Measurements from ENCODE around the gene JAZF1.
A peak's percentile ranks its signal among the peaks of the same experiment; 100 is the strongest.

Gene JAZF1

GRCh38 chr7:28008911-28009310 is 171.7 kb downstream of the JAZF1 start:
- DNase-seq (ENCODE audit: low read depth): no peak

- no peak for DNase-seq (ENCODE audit: low read depth)
These were observed 172.4 kb downstream of the JAZF1 start for GRCh38 chr7:28008171-28008570.

- DNase-seq (ENCODE audit: low read depth): no peak
These were observed 174.1 kb downstream of the JAZF1 start for GRCh38 chr7:28006491-28006890.

- no peak for DNase-seq (ENCODE audit: low read depth)
These were observed 174.8 kb downstream of the JAZF1 start for GRCh38 chr7:28005847-28006231.

- no peak for DNase-seq (ENCODE audit: low read depth)
These were observed 175.3 kb downstream of the JAZF1 start for GRCh38 chr7:28005075-28005846.

- DNase-seq (ENCODE audit: low read depth): no peak
These were observed 177.2 kb downstream of the JAZF1 start for GRCh38 chr7:28003408-28003807.

GRCh38 chr7:28002638-28003037 is 178.0 kb downstream of the JAZF1 start:
- DNase-seq (ENCODE audit: low read depth): no peak

GRCh38 chr7:28001896-28002295 is 178.7 kb downstream of the JAZF1 start:
- DNase-seq (ENCODE audit: low read depth): no peak

- no peak for DNase-seq (ENCODE audit: low read depth)
These were observed 180.8 kb downstream of the JAZF1 start for GRCh38 chr7:27999829-28000228.

- peak; percentile 47 for DNase-seq (ENCODE audit: low read depth)
These were observed 182.2 kb downstream of the JAZF1 start for GRCh38 chr7:27998382-27998781.

- no peak for DNase-seq (ENCODE audit: low read depth)
These were observed 183.3 kb downstream of the JAZF1 start for GRCh38 chr7:27997188-27997707.

GRCh38 chr7:27996141-27996540 is 184.5 kb downstream of the JAZF1 start:
- no peak for DNase-seq (ENCODE audit: low read depth)

- DNase-seq (ENCODE audit: low read depth): no peak
These were observed 185.4 kb downstream of the JAZF1 start for GRCh38 chr7:27995228-27995627.

GRCh38 chr7:27994639-27995038 is 186.0 kb downstream of the JAZF1 start:
- DNase-seq (ENCODE audit: low read depth): peak; percentile 27

GRCh38 chr7:27992755-27993493 is 187.7 kb downstream of the JAZF1 start:
- no peak for DNase-seq (ENCODE audit: low read depth)

GRCh38 chr7:27992097-27992496 is 188.5 kb downstream of the JAZF1 start:
- peak; percentile 65 for DNase-seq (ENCODE audit: low read depth)

- DNase-seq (ENCODE audit: low read depth): no peak
These were observed 189.5 kb downstream of the JAZF1 start for GRCh38 chr7:27991006-27991528.

- DNase-seq (ENCODE audit: low read depth): no peak
These were observed 204.1 kb downstream of the JAZF1 start for GRCh38 chr7:27976531-27976930.

GRCh38 chr7:27973625-27974024 is 207.0 kb downstream of the JAZF1 start:
- DNase-seq (ENCODE audit: low read depth): no peak

GRCh38 chr7:27972276-27972675 is 208.3 kb downstream of the JAZF1 start:
- no peak for DNase-seq (ENCODE audit: low read depth)

- DNase-seq (ENCODE audit: low read depth): no peak
These were observed 209.3 kb downstream of the JAZF1 start for GRCh38 chr7:27971171-27971812.

- DNase-seq (ENCODE audit: low read depth): no peak
These were observed 210.2 kb downstream of the JAZF1 start for GRCh38 chr7:27970350-27970749.

GRCh38 chr7:27969346-27969745 is 211.2 kb downstream of the JAZF1 start:
- DNase-seq (ENCODE audit: low read depth): no peak
